HAP-1 (cell line): ENCODE measurements around the gene LEUTX.

Experiments
- DNase-seq, 2 experiments: peaks; one replicate each; pipeline ENCODE4 v3.0.0-alpha.2; 2016 to 2020; ENCODE audit warnings: low spot score in 2 of 2
- H3K27me3 ChIP-seq: fragments of 250-450 bp; sonication (Bioruptor Pico); 2 replicates; pipeline ENCODE4 v1.5.1; 2020; ENCODE audit warnings: low read depth, mild to moderate bottlenecking, moderate library complexity
- H3K36me3 ChIP-seq: fragments of 250-450 bp; sonication (Bioruptor Pico); replicated peaks from 2 replicates; pipeline ENCODE4 v1.5.1; 2020; ENCODE audit warnings: mild to moderate bottlenecking
- H3K4me1 ChIP-seq: fragments of 250-450 bp; sonication (Bioruptor Pico); 2 replicates; pipeline ENCODE4 v1.5.1; 2020; ENCODE audit warnings: mild to moderate bottlenecking
- H3K4me3 ChIP-seq: fragments of 250-450 bp; sonication (Bioruptor Pico); 2 replicates; pipeline ENCODE4 v1.5.1; 2020; ENCODE audit warnings: mild to moderate bottlenecking, moderate library complexity
- H3K9me3 ChIP-seq: fragments of 250-450 bp; sonication (Bioruptor Pico); 2 replicates; pipeline ENCODE4 v1.5.1; 2020; ENCODE audit warnings: mild to moderate bottlenecking, moderate library complexity
- in situ Hi-C: fragments of 300-500 bp; cut with MboI; formaldehyde crosslinking; loops from 3 replicates; pipeline ENCODE4 v1.14.3; 2020; ENCODE audit warnings: low sequenced_read_pairs, inconsistent platforms, mixed read lengths

Gene LEUTX, protein sequence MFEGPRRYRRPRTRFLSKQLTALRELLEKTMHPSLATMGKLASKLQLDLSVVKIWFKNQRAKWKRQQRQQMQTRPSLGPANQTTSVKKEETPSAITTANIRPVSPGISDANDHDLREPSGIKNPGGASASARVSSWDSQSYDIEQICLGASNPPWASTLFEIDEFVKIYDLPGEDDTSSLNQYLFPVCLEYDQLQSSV

DNA sequence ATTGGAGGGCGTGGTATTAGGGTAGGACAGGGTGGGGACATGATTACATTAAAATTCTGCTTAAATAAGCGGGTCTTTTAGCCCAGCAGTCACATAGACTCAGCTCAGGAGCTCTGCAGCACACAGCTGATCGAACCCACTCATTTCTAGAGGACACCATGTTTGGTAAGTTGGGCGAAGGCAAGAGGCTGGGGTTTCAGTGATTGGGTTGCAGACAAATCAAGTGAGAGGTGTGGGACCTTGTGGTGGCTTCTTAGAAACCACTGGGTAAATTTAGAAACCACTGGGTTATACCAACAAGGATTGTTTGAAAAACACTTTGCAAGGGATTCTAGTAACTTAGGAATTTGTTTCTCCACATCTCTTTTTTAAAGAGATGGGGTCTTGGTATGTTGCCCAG is at the start of gene LEUTX:
Gene LEUTX, plus strand, starts transcription at position 92 of the 400 bp plus-strand sequence. Its CDS starts 67 bp downstream, at position 159.
- Histone ChIP-seq H3K27me3 (no peaks in the 10 kb centered on the region; the same call in none of the 2 replicates), H3K4me3 (no peak within 1 kb of the TSS), H3K9me3 (no peaks in the 10 kb centered on the region), H3K4me1 (no peaks in the 10 kb centered on the region), H3K36me3 (no peaks in the 10 kb centered on the region)
- in situ Hi-C loops, result no loop called here
- no peak for DNase-seq

DNA sequence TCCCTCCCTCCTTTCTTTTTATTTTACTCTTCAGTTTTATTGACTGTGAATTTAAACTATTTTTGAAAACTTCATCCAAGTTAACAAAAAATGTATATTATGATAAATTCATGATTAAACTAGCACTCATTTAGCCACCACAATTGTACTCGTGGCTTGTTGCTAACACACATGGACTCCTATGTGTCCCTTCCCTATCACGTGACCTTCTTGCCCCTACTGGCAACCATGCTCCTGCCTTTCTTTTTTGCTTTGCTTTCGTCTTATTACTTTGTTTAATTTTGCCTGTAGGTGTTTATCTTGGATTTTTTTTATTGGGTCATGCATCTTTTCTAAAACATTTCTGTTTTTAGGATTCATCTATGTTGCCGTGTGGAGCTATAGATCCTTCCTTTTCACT is 49.1 kb upstream of the LEUTX start:
- Histone ChIP-seq H3K27me3 (no peaks in the 10 kb centered on the region; the same call in 1 of the 2 replicates), H3K9me3 (no peaks in the 10 kb centered on the region), H3K36me3 (no peaks in the 10 kb centered on the region), H3K4me3 (no peak overlapping the region), H3K4me1 (no peaks in the 10 kb centered on the region)
- DNase-seq, result no peak
- in situ Hi-C loops, result no loop called here

DNA sequence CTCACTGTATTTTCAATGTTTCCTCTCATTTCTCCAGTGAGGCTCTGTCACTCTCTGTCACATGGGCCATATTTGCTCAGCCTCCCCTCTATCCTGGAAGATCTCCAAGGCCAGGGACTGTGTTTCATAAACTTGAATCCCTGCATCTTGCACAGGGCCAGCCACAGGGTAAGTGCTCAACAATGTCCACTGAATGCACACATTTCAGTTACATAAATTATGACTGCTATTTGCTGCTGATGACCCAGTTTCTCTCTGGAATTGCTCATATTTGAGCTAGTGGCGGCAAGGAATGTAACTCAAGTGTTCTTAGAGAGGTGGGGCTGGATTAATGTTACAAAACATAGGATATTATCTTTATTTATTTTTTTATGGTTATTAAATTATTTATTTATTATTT is 47.0 kb upstream of the LEUTX start:
- Histone ChIP-seq H3K4me1 (no peaks in the 10 kb centered on the region), H3K36me3 (no peaks in the 10 kb centered on the region), H3K4me3 (no peak overlapping the region), H3K27me3 (no peaks in the 10 kb centered on the region; the same call in 1 of the 2 replicates), H3K9me3 (no peaks in the 10 kb centered on the region)
- in situ Hi-C loops, result no loop called here
- DNase-seq, result no peak

DNA sequence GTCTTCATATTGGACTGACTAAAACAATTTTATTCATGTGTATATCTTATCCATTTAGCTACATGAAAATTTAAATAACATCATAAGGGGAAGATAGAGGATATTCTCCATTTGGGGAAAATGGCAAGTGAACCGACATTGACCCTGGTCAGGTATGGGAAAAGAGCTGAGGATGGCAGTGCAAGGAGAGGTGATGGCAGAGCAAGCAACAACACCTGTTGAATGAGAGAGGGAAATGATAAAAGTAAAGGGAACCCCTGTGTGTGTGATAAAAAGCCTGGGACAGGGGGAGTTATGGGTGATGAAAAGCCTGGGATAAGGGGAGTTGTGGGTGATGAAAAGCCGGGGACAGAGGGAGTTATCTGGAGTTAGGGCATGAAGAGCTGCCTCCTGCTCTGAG is 44.8 kb upstream of the LEUTX start:
- Histone ChIP-seq H3K4me3 (no peak overlapping the region), H3K36me3 (no peaks in the 10 kb centered on the region), H3K27me3 (no peaks in the 10 kb centered on the region; the same call in 1 of the 2 replicates), H3K9me3 (no peaks in the 10 kb centered on the region), H3K4me1 (no peaks in the 10 kb centered on the region)
- in situ Hi-C loops, result no loop called here
- DNase-seq, result no peak

DNA sequence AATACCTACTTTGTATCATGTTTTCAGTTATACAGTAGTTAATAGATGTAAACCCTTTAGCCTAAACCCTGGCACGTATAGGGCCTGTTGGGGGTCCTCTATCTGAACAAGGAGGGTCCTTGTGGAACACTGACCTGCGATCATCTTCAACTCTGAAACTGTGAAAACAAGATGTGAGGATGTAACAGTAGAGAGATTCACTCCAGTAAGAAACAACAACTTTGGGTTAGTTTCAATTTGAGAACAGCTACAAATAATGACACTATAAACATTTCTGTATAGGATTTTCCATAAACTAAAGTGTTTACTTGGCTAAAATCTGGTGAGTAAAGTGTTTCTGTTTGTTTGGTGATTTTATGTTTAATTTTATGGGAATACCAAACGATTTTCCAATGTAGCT is 43.0 kb upstream of the LEUTX start:
- in situ Hi-C loops, result no loop called here
- Histone ChIP-seq H3K36me3 (no peaks in the 10 kb centered on the region), H3K27me3 (no peaks in the 10 kb centered on the region; the same call in 1 of the 2 replicates), H3K4me3 (no peak overlapping the region), H3K9me3 (no peaks in the 10 kb centered on the region), H3K4me1 (no peaks in the 10 kb centered on the region)
- no peak for DNase-seq

DNA sequence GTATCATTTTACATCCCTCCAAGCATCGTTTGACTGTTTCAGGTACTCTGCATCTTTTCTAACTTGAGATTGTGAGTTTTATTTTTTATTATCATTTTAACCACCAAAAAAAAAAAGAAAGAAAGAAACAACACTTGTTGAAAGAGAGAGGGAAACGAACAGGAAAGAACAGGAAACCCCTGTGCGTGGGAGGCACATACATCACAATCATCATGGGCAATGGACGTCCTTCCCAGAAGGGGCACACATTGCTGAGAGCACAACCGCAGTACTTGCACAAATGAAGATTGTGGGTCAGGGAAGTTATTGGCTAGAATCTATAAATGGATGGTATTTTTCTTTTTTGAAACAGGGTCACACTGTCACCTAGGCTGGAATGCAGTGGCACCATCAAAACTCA is 42.6 kb upstream of the LEUTX start:
- no peaks in the 10 kb centered on the region for H3K36me3 ChIP-seq
- DNase-seq, result no peak
- no peaks in the 10 kb centered on the region for H3K4me1 ChIP-seq
- in situ Hi-C loops, result no loop called here
- H3K27me3 ChIP-seq, result no peaks in the 10 kb centered on the region; the same call in 1 of the 2 replicates
- no peaks in the 10 kb centered on the region for H3K9me3 ChIP-seq
- no peak overlapping the region for H3K4me3 ChIP-seq

DNA sequence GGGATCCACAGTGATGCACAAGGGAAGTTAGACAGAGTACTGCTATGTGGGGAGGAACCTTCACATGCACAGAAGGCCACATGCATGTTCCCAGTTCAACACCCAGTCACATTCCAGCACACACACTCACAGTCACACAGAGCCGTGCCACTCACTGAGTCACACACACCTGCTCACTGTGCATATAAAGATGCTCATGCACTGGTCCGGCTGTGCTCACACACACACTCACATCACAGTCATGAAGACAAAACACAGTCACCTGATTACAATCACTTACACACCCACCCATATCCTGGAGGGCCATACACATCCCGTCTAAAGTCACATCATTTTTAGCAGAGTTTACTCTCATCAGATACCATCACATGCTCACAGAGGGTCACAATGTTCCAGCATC is 41.3 kb upstream of the LEUTX start:
- Histone ChIP-seq H3K4me1 (no peaks in the 10 kb centered on the region), H3K27me3 (no peaks in the 10 kb centered on the region; the same call in 1 of the 2 replicates), H3K9me3 (no peaks in the 10 kb centered on the region), H3K36me3 (no peaks in the 10 kb centered on the region), H3K4me3 (no peak overlapping the region)
- in situ Hi-C loops, result no loop called here
- DNase-seq, result no peak

DNA sequence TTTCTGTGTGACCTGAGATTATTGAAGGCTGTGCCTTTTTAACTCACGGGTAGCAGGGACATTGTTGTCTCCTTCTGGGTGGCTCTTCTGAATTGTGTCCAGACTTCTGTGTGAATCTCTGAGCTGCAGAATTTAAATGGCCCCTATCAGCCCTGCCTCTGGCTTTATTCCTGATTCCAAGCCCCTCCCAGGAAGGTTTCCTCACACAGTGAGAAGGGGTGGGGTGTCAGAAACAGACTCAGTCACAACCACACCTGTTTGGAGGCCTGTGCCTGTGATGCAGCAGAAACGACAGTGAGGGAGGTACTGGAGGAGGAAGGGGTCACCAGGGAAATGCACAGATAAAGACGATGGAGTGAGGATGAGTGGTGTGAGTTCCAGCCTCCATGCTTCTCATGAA is 40.8 kb upstream of the LEUTX start, which contains the start of gene CLC:
Gene CLC, minus strand, starts transcription at position 139 of the 400 bp plus-strand sequence. Its CDS starts 77 bp downstream, at position 62.
- Histone ChIP-seq H3K4me3 (no peak within 1 kb of the TSS), H3K36me3 (no peaks in the 10 kb centered on the region), H3K27me3 (no peaks in the 10 kb centered on the region; the same call in 1 of the 2 replicates), H3K4me1 (no peaks in the 10 kb centered on the region), H3K9me3 (no peaks in the 10 kb centered on the region)
- in situ Hi-C loops, result no loop called here
- DNase-seq, result no peak

DNA sequence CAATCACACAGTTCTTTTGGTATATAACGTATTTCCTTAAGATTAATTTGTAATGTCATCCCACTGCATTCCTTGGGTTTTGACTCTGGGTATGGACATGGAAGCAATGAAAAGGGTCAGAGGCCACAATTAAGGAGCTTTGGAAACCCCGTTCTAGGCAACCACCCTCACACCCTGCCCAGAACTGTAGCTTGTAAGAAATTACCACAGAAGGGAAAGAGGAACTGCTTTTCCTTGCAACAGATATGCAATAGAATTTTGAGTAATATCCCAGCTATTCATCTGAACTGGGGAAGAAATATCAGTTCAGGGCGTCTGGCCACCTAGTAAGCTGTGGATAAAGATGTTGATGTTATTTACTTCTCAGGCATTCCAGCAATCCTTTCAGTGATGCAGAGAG is 39.8 kb upstream of the LEUTX start:
- Histone ChIP-seq H3K9me3 (no peaks in the 10 kb centered on the region), H3K36me3 (no peaks in the 10 kb centered on the region), H3K4me1 (no peaks in the 10 kb centered on the region), H3K4me3 (no peak overlapping the region), H3K27me3 (no peaks in the 10 kb centered on the region)
- DNase-seq, result no peak
- in situ Hi-C loops, result no loop called here

DNA sequence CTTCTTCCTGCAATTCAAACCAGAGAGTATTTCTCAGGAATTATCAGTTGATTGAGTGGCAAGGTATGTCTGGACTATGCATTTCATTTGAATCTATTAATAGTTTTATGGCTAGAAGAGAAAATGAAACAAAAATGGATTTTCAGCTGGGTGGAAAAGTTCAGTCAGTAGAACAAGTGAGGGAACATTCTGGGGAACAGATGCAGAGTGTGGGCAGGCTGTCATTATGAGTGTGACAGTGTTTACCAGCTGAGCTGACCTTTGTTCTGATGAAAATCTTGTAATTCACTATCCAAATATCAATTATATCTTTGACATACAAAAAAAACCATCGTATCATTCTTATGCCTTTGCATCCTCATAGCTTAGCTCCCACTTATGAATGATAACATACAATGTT is 38.3 kb upstream of the LEUTX start:
- Histone ChIP-seq H3K9me3 (no peaks in the 10 kb centered on the region), H3K4me1 (no peaks in the 10 kb centered on the region), H3K4me3 (no peak overlapping the region), H3K36me3 (no peaks in the 10 kb centered on the region), H3K27me3 (no peaks in the 10 kb centered on the region)
- no peak for DNase-seq
- in situ Hi-C loops, result no loop called here

DNA sequence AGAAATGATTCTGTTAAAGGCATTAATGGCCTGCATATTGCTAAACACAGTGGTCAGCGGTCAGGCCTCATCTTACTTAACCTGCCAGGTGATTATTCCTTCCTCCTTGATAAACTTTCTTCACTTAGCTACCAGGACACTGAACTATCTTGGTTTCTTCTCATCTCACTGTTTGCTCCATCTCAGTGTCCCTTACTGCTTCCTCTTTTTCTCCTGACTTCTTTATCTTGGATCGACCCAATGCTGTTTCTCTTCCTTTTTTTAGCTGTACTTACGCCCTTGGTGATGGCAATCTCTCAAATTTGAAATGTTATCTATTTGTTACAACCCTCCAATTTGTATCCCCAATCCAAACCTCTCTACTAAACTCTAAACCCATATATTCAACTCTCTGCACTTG is 33.0 kb upstream of the LEUTX start:
- H3K9me3 ChIP-seq, result no peaks in the 10 kb centered on the region
- no peaks in the 10 kb centered on the region for H3K36me3 ChIP-seq
- in situ Hi-C loops, result no loop called here
- no peak overlapping the region for H3K4me3 ChIP-seq
- H3K4me1 ChIP-seq, result no peaks in the 10 kb centered on the region
- no peak for DNase-seq
- peaks cover 9% of the 10 kb centered on the region; the same call in 1 of the 2 replicates for H3K27me3 ChIP-seq

DNA sequence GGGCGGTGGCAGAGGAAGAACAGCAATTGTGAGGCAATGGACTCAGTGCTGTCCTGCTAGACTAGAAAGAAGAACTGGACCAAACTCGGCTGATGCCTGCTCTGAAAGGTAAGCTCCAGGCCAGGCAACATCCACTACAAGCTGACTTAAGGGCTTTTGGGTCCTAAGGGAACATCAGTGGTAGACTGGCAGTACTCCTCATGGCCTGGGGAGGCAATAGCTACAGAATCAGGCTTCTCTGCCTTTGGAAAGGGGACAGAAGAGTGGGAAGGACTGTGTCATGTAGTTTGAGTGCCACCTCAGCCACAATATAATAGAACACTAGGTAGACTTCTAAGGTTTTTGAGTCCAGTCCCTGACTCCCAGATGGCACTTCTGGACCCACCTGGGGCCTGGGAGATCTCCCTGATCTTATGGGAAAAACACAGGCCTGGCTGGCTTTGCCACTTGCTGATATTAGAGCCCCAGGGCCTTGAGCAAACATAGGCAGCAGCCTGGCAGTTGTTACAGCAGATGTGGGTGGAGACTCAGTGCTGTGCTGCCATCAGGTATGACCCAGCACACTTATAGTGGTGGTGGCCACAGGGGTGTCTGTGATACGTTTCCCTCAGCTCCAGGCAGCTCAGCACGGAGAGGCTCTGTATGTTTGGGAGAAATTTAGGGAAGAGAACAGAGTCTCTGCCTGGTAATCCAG is 31.7 kb upstream of the LEUTX start:
- Histone ChIP-seq H3K4me1 (no peaks in the 10 kb centered on the region), H3K4me3 (no peak overlapping the region), H3K9me3 (no peaks in the 10 kb centered on the region), H3K36me3 (no peaks in the 10 kb centered on the region), H3K27me3 (peaks cover 9% of the 10 kb centered on the region; the same call in 1 of the 2 replicates)
- no peak for DNase-seq
- in situ Hi-C loops, result no loop called here

DNA sequence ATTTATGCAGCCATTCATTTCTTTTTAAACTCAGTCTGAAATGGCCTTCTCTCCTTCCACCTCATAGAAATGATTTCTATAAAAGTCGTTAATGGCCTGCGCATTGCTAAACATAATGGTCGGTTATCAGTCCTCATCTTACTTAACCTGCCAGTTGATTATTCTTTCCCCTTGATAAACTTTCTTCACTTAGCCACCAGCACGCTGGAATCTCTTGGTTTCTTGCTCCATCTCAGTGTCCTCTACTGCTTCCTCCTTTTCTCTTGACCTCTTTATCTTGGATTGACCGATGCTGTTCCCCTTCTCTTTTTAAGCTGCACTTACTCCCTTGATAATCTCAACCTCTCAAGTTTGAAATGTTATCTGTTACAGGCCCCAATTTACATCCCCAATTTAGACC is 28.7 kb upstream of the LEUTX start:
- in situ Hi-C loops, result no loop called here
- H3K36me3 ChIP-seq, result no peaks in the 10 kb centered on the region
- H3K9me3 ChIP-seq, result no peaks in the 10 kb centered on the region
- no peaks in the 10 kb centered on the region for H3K4me1 ChIP-seq
- no peak for DNase-seq
- H3K27me3 ChIP-seq, result peaks cover 23% of the 10 kb centered on the region
- no peak overlapping the region for H3K4me3 ChIP-seq

DNA sequence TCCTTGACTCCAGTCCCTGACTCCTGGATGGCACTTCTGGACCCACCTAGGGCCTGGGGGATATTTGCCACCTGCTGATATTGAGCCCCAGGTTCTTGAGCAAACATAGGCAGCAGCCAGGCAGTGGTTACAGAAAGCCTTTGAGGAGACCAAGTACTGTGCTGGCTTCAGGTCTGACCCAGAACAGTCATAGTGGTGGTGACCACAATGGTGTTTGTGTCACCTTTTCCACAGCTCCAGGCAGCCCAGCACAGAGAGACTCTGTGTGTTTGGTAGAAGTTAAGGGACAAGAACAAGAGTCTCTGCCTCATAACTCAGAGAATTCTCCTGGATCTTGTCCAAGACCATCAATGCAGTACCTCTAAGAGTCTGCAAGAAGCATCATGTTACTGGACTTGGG is 26.3 kb upstream of the LEUTX start:
- no peaks in the 10 kb centered on the region for H3K9me3 ChIP-seq
- no peaks in the 10 kb centered on the region for H3K4me1 ChIP-seq
- no peaks in the 10 kb centered on the region for H3K36me3 ChIP-seq
- in situ Hi-C loops, result no loop called here
- no peak overlapping the region for H3K4me3 ChIP-seq
- peaks cover 31% of the 10 kb centered on the region for H3K27me3 ChIP-seq
- no peak for DNase-seq
